ENCODE data around the gene NAALADL2.

DNA sequence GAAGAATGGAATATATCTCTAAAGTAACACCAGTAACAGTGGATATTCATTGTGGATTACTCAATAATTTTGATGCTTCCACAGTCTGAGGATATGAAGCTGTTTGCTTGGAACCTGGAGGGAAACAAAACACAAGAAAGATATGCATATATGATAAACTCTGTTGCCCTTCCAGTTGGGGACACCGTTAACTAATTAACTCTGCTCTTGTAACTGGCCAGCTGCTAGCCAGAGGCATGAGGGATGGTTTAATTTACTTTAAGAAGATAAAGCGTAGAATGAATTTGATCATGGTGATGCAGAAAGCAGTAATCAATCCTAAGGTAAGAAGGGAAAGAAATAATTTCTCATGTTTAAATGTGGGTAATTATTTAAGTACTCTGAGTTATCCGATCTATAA, 442.6 kb downstream of the NAALADL2 start:
- TF ChIP-seq CTCF (IDR thresholded peaks at IDR 0.05; ENCODE audit: poor library complexity) (no peak), EZH2phosphoT487 (IDR thresholded peaks at IDR 0.05; ENCODE audit: low read depth, severe bottlenecking, unreplicated experiment) (no peak)

All from hepatocyte (in vitro differentiated cells).